Placental epithelial cell (primary cell): ENCODE results near the gene GALK2. TPM values are rescaled to one million over a fixed set of nuclear protein-coding genes. Genes with fewer than 3 reads are reported as not detected.

Experiments
- small RNA-seq: library from RNA; depleted of rRNA; stranded (forward); fragments of <200 nt; gene quantifications from one replicate; pipeline ENCODE3, GENCODE V24; 2012
- total RNA-seq: library from RNA; depleted of rRNA; stranded (reverse); fragments of >200 nt; gene quantifications from 2 replicates; pipeline ENCODE4 v1.2.3, GENCODE V29; 2012

Gene GALK2
- 29.4 and 33.0 TPM in 2 replicates for total RNA-seq

DNA sequence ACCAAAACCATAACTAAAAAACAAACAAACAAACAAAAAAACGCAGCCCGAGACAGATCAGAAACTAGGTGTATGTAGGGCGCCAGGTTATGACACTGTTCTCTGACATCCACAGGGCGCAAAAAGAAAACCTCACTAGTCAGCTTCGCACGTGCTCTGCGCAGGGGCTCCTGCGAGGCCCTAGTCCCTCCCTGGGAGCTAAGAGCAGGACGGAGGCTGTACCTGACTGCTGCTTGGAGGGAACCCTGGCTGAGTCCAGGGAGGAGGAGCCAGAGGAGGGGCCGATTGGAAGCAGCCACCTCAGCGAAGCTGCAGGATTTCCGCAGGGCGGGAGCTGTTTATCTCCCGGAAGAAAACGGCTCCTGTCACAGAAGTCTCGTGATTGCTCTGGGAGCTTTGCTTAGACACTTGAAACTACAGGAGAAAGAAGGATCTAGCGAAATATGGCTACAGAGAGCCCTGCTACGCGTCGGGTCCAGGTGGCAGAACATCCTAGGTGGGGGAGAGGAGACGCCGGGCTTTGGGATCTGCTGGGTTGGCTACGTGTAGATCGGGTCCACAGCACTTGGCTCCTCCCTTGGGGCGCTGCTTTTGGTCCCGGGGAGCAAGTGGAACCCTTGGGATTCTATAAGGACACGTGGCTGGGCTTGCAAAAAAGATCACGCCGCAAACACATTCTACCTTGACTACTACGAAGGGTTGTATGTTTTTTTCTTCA, at the start of gene GALK2:
Gene GALK2, plus strand, starts transcription at position 368 of the 718 bp plus-strand sequence. Its CDS starts 76 bp downstream, at position 444.

DNA sequence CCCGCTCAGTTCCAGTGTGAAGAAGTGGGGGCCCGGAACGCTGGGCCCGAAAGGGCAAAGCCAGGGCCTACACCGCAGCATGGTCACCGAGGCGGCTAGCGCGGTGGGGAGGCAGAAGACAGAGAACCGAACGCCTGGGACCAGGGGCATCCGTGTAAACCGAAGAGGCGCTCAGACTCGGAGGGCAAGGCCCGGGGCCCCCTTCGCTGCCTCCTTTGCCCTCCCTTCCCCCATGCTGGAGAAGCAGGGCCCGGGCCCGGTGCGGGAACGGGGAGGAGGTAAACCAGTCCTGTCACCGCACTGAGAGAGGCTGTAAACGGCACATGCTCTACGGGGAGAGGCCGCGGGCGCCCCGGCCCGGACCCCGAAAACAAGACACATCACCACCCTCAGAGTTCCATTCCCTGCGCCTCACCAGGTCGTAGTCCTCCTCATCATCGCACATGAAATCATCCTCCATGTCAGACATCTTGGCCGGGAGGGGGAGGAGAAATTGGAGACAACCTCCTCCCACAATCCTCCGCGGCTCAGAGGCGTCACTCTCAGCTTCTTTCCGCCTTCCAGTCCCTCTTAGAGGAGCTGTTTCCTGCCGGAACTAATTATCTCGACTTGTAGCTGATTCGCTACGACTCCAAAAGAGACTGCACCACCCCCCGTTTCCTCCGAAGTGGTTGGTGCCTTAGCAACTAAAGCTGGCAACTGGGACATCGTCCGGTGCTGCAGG, 14.8 kb upstream of the GALK2 start, which contains the start of gene COPS2:
Gene COPS2, minus strand, starts transcription at position 490 of the 724 bp plus-strand sequence. Its CDS starts 21 bp downstream, at position 469.

Small RNAs within 50 kb of the gene (small RNA-seq; reads per million reads assigned to genes)
- gene MIR4716 (not detected), gene RF00019 (not detected), gene RN7SL307P (not detected)

Other genes with a start within 250 kb of the GALK2 start
- 0.22 and 0.79 TPM in 2 replicates for gene SHC4, start 206.3 kb upstream of the GALK2 start, total RNA-seq
- gene SECISBP2L, start 123.8 kb upstream of the GALK2 start, total RNA-seq, result 53.1 and 136 TPM in 2 replicates
- gene COPS2, start 14.6 kb upstream of the GALK2 start, total RNA-seq, result 51.1 and 79.7 TPM in 2 replicates